ENCODE measurements around the gene STRN.

- TF ChIP-seq CTCF (IDR thresholded peaks at IDR 0.05) = peak in 1 of 4 experiments; percentile 14
- TF ChIP-seq POLR2A (IDR thresholded peaks at IDR 0.05) = peak; percentile 95
Observed at GRCh38 chr2:36966370-36967235, at the start of gene STRN.

Data from prostate gland (tissue), 2 donors.